HL-60 (cell line): ENCODE data around the gene OR2A7.
"Not testable (repeated sequence)": the region's sequence is repeated elsewhere in the genome, so short reads cannot be mapped to it uniquely, and the experiment has no call there.

Source experiments
- POLR2AphosphoS5 ChIP-seq: IDR thresholded peaks from 2 replicates; pipeline ENCODE4 v1.6.1; 2012; ENCODE audit warnings: low read depth
- TF ChIP-seq, protein P1 (sequence below): IDR thresholded peaks from one replicate; pipeline ENCODE4 v1.5.1; 2011; ENCODE audit warnings: low read length, control low read depth, inconsistent platforms; ENCODE audit not compliant: insufficient read depth
- TF ChIP-seq, protein P2 (sequence below): IDR thresholded peaks from 2 replicates; pipeline ENCODE4 v1.6.1; 2012; ENCODE audit warnings: low read depth; ENCODE audit not compliant: insufficient replicate concordance

DNA sequence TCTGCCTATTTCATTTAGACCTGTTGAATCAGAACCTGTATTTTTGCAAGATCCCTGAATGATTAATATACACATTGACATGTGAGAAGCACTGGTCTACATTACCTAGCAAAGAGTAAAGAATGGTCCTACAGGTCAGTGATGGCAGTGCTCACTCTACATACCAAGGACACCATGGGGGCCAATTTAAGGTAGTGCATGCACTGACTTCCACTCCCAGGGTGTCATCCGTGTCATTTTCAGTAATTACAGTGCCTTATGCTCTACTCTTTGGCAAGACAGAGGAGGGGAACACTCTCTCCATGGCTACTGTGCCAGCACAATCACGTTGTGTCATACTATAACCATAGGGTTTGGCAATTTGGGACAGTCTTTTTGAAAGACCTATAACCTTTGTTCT is 19.2 kb downstream of the OR2A7 start:
- TF ChIP-seq, protein P1, sequence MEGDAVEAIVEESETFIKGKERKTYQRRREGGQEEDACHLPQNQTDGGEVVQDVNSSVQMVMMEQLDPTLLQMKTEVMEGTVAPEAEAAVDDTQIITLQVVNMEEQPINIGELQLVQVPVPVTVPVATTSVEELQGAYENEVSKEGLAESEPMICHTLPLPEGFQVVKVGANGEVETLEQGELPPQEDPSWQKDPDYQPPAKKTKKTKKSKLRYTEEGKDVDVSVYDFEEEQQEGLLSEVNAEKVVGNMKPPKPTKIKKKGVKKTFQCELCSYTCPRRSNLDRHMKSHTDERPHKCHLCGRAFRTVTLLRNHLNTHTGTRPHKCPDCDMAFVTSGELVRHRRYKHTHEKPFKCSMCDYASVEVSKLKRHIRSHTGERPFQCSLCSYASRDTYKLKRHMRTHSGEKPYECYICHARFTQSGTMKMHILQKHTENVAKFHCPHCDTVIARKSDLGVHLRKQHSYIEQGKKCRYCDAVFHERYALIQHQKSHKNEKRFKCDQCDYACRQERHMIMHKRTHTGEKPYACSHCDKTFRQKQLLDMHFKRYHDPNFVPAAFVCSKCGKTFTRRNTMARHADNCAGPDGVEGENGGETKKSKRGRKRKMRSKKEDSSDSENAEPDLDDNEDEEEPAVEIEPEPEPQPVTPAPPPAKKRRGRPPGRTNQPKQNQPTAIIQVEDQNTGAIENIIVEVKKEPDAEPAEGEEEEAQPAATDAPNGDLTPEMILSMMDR = not testable (repeated sequence)
- TF ChIP-seq POLR2AphosphoS5 = not testable (repeated sequence)
- TF ChIP-seq, protein P2, sequence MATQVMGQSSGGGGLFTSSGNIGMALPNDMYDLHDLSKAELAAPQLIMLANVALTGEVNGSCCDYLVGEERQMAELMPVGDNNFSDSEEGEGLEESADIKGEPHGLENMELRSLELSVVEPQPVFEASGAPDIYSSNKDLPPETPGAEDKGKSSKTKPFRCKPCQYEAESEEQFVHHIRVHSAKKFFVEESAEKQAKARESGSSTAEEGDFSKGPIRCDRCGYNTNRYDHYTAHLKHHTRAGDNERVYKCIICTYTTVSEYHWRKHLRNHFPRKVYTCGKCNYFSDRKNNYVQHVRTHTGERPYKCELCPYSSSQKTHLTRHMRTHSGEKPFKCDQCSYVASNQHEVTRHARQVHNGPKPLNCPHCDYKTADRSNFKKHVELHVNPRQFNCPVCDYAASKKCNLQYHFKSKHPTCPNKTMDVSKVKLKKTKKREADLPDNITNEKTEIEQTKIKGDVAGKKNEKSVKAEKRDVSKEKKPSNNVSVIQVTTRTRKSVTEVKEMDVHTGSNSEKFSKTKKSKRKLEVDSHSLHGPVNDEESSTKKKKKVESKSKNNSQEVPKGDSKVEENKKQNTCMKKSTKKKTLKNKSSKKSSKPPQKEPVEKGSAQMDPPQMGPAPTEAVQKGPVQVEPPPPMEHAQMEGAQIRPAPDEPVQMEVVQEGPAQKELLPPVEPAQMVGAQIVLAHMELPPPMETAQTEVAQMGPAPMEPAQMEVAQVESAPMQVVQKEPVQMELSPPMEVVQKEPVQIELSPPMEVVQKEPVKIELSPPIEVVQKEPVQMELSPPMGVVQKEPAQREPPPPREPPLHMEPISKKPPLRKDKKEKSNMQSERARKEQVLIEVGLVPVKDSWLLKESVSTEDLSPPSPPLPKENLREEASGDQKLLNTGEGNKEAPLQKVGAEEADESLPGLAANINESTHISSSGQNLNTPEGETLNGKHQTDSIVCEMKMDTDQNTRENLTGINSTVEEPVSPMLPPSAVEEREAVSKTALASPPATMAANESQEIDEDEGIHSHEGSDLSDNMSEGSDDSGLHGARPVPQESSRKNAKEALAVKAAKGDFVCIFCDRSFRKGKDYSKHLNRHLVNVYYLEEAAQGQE = not testable (repeated sequence)
